HG02759 (cell line): ENCODE results near the gene AFDN.

ENCODE experiments used
- ATAC-seq: cut with Tn5 transposase; IDR thresholded peaks from one replicate; pipeline ENCODE4 v1.9.1; 2021; ENCODE audit warnings: mild to moderate bottlenecking, moderate library complexity; ENCODE audit not compliant: unreplicated experiment

Gene AFDN

GRCh38 chr6:167870321-167870720 is 43.6 kb downstream of the AFDN start:
- no peak for ATAC-seq

- ATAC-seq: peak; percentile 56
These were observed 46.0 kb downstream of the AFDN start for GRCh38 chr6:167872538-167873210.

GRCh38 chr6:167877994-167878779 is 51.5 kb downstream of the AFDN start:
- no peak for ATAC-seq

DNA sequence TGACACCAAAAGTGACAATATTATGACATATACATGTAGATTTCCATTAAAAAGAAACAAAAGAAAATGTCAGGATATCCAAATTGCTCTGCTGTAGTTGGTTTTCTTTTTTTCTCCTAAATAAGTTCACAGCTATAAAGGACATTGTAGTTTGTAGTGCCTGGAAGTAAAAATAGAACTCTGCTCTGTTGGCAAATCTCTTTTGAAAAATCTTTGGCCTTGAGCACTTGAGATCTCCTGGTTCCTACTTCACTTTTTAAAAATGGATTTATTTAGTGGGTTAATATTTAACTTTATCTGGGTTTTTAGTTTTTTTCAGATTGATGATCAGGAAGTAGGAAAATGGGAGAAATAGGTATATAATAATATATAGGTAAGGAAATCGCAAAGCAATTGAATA is 52.9 kb downstream of the AFDN start:
- no peak for ATAC-seq

DNA sequence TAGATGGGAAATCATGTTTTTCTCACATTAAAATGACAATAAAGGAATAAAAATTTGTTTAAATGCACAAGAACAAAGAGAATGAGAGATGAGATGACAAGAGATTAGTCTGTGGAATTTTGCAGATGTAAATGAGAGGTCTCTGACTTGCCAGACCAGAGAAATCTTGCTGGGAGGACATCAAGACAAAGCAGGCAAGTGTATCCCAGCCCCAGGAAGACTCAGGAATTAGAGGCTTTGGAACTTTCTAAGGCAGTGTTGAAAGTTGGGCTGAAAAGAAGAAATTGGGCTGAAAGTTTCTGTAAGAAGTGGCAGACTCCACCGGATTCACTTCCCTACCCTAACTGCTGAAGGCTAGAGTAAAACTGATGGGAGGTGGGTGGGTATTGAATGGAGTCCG is 54.6 kb downstream of the AFDN start:
- no peak for ATAC-seq

GRCh38 chr6:167882244-167882643 is 55.5 kb downstream of the AFDN start:
- ATAC-seq: no peak

GRCh38 chr6:167888098-167888497 is 61.4 kb downstream of the AFDN start:
- no peak for ATAC-seq

DNA sequence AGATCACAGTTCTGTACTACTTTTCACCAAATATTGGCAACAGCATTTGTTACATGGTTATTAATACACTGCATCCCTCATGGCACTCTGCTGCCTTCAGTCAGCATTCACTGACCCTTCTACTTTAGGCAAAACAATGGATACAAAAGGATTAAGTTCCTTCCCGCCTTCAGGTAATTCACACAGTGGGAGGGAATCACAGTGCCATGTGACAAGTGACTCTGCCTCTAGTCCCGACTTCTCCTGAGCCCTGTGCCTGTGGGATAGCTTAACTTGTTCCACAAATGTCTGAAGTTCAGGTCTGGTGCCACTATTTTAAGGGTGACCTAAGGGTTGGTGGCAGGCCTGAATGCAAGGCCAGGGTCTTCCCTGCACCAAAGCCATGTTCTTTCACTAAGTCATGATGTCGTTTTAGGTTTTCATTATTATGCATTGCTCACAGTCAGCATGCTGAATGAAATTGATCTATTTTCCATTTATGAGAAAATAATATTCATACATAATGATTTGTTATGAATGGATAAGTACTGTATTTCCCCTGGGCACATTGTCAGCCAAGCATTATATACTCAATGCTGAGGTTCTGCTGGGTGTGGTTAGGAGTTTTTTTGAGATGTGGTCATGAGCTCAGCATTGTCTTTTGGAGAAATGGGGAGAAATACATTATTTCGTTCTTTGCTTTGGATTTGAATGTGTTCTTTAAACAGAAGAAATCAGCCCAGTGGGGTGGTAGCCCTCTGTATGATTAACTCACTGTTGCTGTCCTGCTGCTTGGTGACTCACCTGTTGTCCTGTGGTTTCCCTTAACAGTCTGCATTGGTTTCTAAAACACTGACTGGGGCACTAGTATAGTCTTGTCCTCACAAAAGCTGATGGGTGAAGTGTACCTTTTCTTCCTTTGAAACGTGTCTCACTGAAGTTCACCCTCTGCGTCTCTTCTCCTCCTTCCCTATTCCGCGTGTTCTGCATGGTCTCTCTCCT is 66.4 kb downstream of the AFDN start:
- peak; percentile 98 for ATAC-seq

DNA sequence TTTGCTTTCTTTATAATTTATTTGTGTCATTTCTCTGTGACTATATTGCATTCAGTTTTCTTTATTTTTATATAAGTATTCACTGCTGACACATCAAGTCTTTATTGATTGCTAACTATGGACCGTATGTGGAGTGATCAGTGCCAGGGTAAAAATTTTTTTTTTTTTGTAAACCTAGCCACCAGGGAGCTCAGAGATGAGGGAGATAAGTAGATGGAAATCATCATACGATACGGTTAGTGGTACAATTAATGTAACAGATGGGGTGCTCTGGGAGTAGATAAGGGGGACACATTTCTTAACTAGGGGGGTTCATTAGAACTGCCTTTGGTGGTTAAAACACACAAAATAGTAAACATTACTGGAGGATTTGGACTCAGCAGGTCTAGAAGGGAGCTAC is 68.3 kb downstream of the AFDN start:
- no peak for ATAC-seq

DNA sequence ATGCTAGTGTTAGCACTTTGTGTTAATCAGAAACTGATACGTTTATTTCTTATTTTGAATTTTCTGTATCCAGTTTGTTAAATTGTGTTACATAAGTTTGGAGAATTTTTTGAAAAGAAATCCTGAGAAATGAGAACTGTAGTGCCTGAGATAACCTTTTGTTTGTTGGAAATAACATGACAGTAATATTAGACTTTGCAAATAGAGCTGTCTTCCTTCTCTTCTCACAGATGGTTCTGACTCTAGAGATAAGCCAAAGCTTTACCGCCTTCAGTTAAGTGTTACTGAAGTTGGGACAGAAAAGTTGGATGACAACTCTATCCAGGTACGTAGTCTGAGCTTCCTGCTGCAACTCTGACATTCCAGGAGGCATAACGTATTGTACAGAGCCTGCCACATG is 69.9 kb downstream of the AFDN start:
- ATAC-seq: no peak

- ATAC-seq: peak; percentile 65
These were observed 72.1 kb downstream of the AFDN start for GRCh38 chr6:167898673-167899311.

DNA sequence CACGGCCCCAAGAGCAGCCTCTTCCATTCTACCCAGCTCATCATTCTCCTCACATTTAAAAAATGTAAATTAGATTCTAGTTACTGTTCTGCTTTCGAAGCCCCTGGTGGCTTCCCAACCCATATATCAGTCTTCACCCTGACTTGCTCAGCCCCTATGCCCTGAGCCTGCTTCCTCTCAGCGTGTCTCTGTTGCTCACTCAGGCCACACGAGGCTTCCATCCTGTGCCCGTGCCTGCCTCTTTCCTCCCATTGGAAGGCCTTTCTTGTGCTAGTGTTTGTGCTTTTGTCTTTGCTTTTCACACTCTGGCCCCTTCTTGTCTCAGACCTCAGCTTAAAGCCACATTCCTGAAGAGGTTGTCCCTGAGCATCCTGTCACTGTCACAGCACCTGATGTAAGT is 78.1 kb downstream of the AFDN start:
- ATAC-seq: no peak

DNA sequence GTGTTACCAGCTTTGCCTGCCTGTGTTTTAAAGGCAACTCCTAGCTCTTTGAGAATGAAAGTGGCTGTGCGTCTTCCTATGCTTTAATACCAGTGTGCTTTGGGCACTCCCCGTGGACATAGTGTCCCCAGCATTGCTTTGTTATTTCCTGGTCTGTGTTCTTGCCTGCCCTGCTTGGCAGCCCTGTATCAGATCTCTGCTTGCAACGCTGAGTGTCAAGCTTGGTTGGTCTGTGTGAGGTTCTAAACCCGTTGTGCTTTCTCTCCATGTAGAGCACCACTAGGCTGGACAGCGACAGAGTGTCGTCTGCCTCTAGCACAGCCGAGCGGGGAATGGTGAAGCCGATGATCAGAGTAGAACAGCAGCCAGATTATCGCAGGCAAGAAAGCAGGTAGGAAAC is 80.2 kb downstream of the AFDN start:
- ATAC-seq: no peak

DNA sequence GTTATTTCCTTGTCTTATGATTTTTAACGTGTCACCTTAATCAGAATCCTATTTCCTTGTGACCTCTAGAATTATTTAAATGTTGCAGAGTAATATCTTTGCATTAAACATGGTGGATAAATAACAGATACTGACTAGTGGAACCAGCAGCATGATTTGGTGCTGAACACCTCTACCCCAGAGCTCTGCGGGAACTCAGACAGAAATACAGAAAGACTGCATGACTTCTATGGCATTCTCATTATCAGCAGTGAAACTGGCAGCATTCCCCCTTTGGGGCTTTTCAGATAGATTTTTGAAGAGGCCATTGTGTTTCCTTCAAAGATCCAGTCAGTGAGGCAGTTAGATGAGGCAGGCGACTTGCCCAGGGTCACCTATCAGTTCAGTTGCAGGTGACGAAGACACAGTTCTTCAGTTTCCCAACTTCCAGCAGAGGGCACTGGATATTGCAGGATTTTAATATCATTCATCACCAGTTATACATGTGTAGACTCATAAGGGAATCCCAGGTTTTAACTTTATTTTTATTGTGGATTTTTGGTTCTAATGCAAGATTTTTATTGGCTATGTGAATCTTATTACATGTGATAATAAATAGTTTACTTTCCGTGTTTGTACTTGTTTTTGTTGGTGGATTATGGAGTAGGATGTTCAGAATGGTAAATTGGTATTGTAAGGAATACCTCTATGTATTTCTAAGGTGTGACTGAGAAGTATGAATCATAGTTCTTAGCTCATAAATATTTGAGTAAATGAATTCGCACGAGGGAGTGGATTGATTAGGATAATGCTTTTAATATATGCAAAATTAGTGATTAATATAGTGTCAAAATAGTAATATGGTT is 81.3 kb downstream of the AFDN start:
- ATAC-seq: no peak

DNA sequence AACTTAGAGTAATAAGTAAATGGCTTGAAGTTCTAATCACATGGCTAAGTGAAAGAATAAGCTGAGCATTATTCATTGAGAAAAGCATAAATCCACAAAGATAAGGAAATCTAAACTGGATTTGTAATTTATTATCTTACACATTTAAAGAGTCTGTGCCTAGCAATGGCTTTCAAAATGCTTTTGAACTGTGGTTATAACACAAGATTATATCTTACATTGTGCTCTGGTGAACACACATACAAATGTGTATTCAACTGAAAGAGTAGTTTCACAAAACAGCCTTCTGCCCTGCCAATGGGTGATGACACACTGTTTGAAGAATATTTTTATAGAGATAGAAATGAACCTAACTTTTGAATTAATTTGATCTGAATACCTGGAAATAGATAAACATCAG is 83.3 kb downstream of the AFDN start:
- ATAC-seq: no peak

- ATAC-seq: no peak
These were observed 83.9 kb downstream of the AFDN start for GRCh38 chr6:167910652-167911051.

- no peak for ATAC-seq
These were observed 85.8 kb downstream of the AFDN start for GRCh38 chr6:167912494-167912893.

DNA sequence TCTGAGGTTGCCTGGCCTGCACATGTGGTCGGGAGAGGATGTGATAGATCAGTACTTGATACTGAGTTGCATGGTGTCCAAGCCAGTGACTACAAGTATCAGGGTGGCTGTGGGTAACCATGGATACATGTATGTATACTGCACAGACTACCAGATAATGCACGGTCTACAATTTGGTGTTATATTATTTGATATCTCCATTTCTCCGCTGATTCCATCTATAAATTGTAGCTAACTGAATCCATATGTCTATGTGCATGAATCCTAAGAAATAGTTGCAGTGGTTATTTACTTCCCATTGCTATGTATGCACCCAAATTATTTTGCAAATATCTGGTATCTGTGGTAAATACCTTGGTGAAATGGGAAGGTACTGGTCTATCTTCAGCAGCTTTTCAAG is 87.0 kb downstream of the AFDN start:
- no peak for ATAC-seq

DNA sequence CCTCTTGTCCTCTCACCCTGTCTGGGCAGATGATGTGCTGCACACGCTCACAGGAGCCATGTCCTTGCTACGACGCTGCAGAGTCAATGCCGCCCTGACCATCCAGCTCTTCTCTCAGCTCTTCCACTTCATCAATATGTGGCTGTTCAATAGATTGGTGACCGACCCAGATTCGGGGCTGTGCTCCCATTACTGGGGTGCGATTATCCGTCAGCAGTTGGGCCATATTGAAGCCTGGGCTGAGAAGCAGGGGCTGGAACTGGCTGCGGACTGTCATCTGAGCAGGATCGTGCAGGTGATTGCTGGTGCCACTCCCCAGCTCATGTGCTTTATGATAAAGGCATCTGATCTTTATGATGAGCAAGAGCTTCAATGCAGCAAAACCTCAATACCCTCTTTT is 88.4 kb downstream of the AFDN start:
- no peak for ATAC-seq

GRCh38 chr6:167917551-167918154 is 90.9 kb downstream of the AFDN start:
- no peak for ATAC-seq
